HG02678 (cell line): ENCODE measurements around the gene CSNK1A1.
A peak's percentile ranks its signal among the peaks of the same experiment; 100 is the strongest.
"Not testable (repeated sequence)": the region's sequence is repeated elsewhere in the genome, so short reads cannot be mapped to it uniquely, and the experiment has no call there.

Experiments
- ATAC-seq: cut with Tn5 transposase; IDR thresholded peaks from one replicate; pipeline ENCODE4 v1.9.1; 2021; ENCODE audit warnings: mild to moderate bottlenecking, moderate library complexity; ENCODE audit not compliant: unreplicated experiment

CSNK1A1 gene

DNA sequence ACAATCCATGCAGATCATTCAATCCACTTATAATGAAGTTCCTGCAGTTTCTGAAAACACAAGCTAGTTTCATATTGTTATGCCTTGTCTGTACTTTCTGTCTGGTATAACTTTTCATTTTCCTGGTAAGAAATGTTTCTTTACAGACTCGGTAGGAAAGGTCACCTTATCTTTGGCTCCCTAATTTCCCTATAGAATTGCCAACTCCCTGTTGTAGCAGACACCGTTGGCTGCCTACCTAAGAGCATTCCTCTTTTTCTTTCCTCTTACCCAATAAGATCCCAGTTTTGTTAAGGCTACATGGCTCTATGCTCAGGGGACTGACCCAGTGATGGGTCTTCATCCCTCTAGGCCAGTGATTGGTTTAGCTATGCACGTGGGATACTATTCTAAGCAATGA is 23.9 kb upstream of the CSNK1A1 start:
- ATAC-seq, result no peak

DNA sequence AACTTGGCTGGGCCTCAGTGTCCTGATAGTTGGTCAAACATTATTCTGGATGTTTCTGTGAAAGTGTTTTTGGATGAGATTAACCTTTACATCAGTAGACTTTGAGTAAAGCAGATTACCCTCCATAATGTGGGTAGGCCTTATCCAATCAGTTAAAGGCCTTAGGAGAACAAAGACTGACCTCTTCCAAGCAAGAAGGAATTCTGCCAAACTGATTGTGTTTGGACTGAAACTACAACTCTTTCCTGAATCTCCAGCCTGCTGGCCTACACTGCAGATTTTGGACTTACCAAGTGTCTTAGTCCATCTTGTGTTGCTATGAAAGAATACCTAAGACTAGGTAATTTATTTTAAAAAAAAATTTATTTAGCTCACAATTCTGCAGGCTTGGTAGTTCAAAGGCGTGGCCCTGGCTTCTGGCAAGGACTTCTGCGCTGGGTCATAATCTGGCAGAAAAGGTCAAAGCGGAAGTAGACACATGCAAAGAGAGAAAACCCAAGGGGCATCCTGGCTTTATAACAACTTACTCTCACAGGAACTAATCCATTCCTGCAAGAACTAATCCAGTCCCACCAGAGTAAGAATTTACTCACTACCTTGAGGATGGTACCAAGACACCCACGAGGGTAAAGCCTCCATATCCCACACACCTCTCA is 21.5 kb upstream of the CSNK1A1 start:
- no peak for ATAC-seq

DNA sequence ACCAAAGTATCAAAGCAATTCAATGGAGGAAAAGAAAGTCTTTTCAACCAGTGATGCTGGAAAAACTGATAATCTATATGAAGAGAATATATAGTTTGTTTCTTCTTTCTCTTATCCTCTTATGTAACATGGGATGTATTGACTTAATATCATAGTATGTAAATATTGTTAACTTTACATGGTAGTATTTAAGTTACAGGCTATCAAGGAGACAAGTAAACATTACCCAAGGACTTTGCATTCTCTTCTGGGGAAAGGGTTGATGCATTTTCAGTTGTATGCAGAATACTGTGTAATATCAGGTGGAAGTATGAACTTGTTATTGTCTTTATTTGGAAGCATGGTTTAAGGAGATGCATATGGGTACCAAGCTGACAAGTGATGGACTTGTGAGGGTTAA is 20.9 kb upstream of the CSNK1A1 start:
- ATAC-seq, result no peak

DNA sequence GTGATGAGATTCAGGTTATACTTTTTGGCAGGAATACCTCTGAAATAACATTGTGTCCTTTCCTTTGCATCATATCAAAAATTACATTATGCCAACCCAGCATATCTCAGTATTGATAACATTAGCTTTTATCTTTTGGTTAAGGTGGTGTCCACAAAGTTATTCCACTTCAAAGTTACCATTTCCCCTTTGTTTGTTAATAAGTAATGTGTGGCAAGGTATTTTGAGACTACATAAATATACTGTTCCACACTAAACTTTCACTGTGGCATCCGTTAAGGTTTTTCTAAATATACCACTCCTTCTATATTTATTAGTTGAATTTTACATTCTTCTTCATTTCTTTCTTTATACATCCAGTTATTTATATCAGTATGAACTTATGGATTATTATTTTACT is 16.0 kb upstream of the CSNK1A1 start:
- ATAC-seq, result peak; percentile 49

DNA sequence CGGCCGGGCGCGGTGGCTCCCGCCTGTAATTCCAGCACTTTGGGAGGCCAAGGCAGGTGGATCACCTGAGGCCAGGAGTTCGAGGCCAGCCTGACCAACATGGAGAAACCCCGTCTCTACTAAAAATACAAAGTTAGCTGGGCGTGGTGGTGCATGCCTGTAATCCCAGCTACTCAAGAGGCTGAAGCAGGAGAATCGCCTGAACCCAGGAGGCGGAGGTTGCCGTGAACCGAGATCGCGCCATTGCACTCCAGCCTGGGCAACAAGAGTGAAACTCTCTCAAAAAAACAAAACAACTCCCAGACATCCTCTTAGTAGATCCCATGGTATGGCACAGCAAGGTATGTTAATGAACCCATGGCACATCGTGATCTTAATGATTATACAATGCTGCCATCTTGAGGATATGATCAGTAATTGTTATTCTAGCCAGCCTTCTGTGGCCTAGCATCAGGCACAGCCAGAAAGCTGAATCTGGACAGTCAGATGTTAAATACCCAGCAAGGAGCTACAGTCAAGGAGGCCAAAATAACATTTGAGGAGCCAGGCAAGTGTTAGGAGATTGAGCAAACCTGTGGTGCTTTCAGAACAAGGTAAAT is 13.4 kb upstream of the CSNK1A1 start:
- peak; percentile 83 for ATAC-seq

DNA sequence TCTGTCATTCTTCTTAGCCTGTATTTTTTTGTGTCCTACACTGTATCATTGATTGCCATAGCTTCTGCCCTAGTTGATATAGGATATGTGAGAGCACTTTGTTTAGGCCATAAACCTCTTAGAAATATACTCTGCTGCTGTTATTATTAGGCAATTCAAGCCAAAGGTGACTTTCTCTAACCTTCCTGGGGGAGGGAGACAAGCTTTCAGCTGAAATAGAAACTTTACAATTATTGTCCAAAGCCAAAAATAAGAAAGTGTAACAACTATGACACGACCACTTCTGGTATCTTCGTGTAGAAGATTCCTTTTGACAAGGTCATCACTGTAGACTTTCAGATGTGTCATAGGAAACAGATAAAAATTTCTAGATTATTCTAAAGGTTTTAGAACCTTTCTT is 12.2 kb upstream of the CSNK1A1 start:
- ATAC-seq, result no peak

DNA sequence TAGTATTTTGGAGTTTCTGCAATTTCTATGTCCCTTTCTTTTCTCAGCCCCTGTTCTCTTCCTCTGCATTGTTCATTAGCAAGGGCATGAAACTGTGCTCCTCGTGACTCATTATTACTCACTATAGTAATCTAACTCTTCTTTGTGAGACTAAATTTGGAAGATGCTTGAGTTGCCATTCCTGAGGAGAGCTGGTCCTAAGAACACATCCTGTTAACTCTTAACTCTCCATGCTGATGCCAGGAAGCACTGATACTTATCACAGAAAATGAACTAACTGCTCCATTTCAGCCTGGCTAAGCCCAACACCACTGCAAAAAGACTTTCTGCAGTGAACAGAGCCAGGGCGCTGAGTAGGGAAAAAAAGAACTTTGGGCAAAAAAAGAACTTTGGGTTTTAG is 10.6 kb upstream of the CSNK1A1 start:
- no peak for ATAC-seq

DNA sequence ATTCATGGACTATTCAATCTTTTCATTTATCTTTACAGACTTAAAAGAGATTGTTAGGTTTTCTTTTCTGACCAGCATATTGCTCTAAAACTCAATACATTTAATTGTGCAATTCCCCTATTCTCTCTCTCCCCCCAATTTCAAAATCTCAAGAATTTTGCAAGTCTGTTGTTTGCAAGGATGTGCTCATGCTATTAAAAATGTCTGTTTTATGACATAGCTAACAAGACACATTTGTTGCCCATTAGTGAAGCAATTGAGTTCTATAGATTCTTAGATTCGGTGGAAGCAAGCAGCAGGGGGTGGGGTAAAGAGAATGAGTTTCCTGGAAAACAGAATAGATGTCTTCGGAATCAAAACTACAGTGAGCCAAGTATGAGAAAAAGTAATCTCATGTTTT is 8.5 kb upstream of the CSNK1A1 start:
- no peak for ATAC-seq

DNA sequence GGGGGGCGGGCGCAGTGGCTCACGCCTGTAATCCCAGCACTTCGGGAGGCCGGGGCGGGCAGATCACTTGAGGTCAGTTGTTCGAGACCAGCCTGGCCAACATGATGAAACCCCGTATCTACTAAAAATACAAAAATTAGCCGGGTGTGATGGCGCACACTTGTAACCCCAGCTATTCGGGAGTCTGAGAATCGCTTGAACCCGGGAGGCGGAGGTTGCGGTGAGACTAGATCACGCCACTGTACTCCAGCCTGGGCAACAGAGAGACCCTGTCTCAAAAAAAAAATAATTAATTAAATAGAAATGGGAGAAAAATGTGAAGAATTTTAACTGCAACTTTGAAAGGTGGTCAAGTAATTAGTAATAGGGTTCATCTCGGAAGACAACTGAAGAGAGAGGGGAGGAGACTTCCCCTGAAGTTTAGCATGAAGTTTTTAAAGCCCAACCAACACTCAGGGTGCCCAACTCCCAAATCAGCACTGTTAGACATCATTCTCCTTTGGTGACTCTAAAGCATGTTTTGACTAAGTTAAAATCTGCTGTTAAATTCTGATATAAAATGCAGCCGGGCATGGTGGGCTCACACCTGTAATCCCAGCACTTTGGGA is 1.4 kb upstream of the CSNK1A1 start:
- no peak for ATAC-seq

DNA sequence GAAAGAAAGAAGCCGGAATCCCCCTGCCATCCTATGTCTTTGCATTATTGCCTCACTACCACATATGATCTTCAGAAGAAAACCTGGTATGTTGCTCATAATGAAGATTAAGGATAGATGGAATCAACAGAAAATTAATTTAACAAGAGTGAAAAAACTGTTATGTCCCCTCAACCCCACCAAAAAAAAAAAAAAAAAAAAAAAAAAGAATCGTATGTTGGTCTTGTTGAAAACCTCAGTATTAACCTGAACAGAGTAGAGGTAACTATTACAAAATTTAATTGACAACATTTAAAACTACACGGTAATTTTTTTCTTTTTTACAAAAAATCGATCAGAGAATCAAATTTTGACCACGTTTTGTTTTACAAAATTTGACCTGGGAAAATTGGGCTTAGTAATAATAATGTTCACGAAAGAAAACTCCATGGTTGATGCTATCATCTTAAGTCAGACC is 827 bp upstream of the CSNK1A1 start:
- no peak for ATAC-seq

DNA sequence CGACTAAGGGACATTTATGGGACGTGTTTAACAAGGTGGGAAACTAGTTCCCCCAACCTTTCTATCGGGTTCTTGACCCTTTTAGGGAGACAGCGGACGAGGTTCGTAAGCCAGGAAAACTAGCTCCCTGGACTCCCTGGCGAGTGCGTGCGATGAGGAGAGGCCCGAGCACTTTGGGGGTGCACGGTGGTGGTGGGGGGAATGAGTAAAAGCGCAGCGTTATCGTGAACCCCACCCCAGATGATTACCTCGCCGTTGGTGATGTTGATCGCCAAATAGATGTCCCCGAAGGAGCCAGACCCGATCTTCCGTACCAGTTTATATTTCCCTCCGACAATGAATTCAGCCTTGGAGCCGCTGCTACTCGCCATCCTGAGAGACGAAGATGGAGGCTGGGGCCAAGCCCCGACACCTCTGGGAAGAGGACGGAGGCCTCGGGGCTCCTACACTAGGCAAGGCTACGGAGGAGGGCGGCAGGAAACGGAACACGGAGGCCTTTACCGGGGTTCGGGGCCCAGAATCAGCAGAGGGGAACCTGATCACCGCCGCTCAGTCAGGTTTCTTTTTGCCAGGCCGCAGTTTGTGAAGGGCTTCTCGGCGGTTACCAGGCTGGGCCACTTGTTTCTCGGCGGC is 529 bp downstream of the CSNK1A1 start:
- ATAC-seq, result peak; percentile 1

DNA sequence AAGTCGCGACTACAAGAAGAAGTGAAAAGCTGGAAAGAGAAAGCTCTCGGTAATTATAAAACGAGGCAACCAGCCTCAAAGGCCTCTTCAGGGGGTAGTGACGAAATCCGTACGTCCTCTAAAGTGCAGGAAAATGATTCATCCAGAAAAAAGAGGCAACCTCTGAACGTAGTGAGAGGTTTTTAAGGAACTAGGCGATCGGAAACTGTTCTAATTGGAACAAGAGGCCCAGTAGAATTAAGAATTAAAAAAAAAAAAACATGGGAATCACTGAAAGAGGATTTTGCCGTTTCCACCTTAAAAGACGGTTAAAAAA is 1.0 kb downstream of the CSNK1A1 start:
- ATAC-seq, result no peak

DNA sequence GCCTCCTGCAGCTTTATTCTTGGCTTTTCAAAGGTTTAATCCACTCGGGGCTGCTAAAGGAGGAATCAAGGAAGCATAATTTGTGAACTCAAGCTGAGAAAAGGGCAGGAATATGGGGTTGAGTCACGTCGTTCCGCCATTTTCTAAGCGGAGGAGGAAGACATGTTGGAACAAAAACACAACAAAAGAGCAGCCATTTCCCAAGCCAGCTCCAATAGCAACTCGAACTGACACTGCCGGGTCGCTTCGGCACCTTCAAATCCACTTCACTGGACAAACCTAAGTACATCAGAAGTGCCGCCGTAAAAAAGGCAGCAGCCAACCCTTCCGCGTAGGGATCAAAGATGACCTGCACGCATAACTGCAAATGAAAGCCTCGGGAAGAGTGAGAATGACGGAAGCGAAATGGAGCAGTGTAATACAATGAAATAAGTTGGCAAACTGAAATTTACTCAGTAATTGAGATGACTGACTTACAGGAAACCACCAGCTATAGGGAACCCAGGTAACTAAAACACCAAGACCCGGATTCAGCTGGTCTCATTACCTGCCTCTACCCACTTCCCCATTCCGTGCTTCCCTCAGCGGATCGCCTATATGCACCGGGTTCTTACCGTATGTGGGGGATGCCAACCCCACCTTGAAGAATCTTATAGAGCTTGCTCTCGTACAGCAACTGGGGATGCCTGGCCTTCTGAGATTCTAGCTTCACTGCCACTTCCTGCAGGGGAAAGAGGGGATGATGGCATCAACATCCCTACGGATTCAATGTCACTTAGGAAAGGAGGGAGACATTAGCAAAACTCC is 1.6 kb downstream of the CSNK1A1 start:
- ATAC-seq, result peak; percentile 26

DNA sequence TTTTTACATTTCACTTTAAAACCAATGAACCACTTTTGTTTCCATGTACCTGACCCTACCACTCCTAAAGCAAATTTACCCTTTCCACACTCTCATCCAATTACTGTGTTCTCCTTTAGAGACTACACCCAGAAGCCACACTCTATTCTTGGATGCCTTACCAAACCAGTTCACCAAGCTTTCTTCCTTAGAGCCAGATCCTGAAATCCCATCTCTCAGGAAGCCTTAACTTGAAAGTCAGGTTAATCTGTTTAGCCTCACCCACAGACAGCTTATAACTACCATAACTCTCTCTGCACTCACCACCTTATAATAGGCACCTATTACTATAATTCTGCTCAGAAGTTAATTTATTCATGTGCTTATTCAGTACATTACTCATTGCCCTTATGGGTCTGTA is 4.3 kb downstream of the CSNK1A1 start:
- ATAC-seq, result no peak

DNA sequence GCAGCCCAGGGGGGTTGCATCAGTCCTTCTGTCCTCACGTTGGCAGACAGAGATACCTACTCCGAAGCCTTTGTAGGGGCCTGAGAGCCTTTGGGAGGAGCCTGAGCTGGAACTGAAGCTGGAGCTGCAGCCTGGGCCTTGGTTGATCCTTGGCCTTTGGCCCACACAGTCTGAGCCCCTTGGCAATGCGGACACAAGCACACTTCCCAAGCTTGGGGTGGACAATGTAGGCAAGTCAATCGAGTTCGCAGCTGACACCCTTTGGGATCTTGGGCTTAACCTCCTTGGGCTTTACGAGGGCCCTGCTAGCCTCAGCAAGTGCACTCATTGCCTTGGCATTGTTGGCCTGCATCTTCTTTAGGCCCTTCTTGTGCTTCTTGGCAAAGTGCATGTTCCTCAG is 5.9 kb downstream of the CSNK1A1 start:
- ATAC-seq, result no peak

DNA sequence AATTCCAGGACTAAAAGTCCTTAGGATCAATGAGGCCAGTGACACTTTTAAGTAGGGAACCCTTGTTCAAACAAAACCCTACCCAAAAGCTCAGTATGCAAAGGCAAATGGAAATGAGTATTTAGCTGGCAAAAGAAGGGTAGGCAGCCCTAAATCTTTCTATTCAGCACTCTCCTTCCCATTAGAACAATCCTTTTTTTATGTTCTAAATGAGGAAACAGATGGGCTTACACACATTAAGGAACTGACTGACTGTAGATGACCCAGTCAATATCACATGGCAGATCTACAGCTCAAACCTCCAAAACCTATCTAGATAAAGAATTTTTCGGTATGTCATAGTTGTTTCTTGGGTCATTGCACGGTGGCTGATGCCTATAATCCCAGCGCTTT is 7.2 kb downstream of the CSNK1A1 start:
- ATAC-seq, result no peak

DNA sequence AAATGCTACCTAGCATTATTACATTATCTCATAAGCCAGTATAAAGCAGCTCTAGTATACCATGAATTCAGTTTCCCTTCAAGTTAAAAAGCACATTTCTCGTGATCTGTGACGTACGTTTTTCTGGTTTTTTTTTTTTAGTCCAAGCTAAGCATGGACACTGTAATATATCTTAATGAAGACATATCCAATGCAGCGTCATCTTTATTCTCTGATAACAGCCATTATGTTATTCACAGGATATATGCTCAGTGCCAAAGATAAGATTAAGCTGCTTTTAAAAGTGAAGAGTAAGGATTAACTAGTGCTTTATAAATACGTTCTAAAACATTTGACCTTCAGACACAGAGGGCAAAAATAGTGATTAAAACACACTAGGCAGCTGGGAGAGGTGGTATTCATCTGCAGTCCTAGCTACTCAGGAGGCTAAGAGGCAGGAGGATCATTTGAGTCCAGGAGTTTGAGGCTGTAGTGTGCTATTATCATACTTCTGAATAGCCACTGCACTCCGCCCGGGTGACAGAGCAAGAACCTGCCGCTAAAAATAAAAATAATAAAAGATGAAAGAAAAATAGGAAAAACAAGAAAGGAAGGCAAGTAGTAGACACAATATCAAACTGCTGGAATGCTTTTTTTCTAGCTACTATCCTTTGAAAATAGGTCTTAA is 7.7 kb downstream of the CSNK1A1 start:
- no peak for ATAC-seq

DNA sequence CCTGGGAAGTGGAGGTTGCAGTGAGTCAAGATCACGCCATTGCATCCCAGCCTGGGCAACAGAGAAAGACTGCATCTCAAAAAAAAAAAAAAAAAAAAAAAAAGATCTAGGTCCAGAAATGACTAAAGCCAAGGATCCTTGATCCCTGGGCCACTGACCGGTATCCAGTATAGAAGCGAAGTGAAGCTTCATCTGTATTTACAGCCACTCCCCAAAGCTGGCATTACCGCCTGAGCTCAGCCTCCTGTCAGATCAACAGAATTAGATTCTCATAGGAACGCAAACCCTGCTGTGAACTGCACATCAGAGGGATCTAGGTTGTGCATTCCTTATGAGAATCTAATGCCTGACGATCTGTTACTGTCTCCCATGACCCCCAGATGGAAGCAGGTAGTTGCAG is 9.3 kb downstream of the CSNK1A1 start:
- no peak for ATAC-seq

DNA sequence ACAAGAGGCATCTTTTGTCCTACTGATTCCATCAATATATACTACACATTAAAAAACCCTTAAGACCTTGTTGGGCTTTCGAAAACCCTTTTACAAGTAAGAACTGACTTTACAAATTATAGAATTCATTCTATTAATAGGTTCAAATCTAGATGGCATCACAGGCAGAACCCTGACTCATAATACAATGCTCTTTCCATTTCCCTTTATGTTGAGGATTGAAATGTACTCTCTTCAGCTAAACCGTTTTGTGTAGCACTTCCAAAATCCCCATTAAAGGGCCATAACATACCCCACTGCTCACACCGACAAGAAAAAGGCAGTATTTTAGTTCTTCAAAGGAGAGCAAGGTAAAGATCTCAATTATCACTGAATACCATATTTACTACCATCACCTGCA is 11.2 kb downstream of the CSNK1A1 start:
- no peak for ATAC-seq

DNA sequence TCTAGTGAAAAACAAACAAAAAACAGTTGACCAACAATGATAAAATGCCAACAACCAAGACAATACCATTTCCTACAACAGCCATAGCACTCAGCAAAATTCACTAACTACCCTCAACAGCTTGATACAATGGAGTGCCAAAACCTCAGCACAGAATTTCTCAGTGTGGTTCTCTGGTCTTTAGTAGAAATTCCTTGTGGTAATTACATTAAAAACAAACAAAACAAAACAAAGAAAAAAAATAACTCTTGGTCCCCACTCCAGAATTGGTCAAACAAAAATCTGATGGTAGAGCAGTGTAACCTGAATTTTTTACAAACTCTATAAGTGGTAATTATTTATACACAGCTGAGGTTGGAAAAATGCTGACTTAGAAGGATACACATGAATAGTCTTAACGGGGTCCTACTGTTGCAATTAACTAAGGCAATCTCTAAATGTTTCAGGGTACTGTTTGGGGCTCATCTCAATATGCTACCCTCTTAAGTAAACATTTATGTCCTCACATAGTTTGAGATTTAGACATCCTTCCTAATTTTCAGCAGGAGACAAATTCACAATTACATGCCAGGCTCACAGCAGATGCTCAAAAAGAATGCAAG is 13.8 kb downstream of the CSNK1A1 start:
- ATAC-seq, result no peak

DNA sequence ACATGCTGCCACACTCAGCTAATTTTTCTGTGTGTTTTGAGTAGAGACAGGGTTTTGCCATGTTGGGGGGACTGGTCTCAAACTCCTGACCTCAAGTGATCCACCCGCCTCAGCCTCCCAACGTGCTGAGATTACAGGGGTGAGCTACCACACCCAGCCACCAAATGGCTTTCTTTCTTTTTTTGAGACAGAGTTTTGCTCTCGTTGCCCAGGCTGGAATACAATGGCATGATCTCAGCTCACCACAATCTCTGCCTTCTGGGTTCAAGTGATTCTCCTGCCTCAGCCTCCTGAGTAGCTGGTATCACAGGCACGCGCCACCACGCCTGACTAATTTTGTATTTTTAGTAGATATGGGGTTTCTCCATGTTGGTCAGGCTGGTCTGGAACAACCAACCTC is 15.5 kb downstream of the CSNK1A1 start:
- ATAC-seq, result not testable (repeated sequence)
